Activated CD8-positive, alpha-beta T cell treated with anti-CD3 and anti-CD28 coated beads for 36 hours (primary cell): ENCODE results near the gene PEA15. TPM values are rescaled to one million over a fixed set of nuclear protein-coding genes. Genes with fewer than 3 reads are reported as not detected.
A peak's percentile ranks its signal among the peaks of the same experiment; 100 is the strongest.

Experiments
- ATAC-seq: fragments of 200-7000 bp; cut with Tn5 transposase; one replicate; pipeline ENCODE4 v1.10.0; 2021; ENCODE audit warnings: mild to moderate bottlenecking, moderate library complexity
- CTCF ChIA-PET: fragments of 350-600 bp; sonication (Branson Sonifier 250); formaldehyde crosslinking; loops from one replicate; lab custom pipeline; 2021; ENCODE audit warnings: antibody characterized with exemption; lab: Charles Lee
- POLR2A ChIA-PET: fragments of 350-600 bp; sonication (Branson Sonifier 250); formaldehyde crosslinking; loops from one replicate; lab custom pipeline; 2021; ENCODE audit warnings: antibody characterized with exemption; lab: Charles Lee
- DNase-seq: peaks from one replicate; pipeline ENCODE4 v3.0.0-alpha.2; 2020
- H3K27ac Mint-ChIP-seq: one replicate; pipeline ENCODE4 v1.8.0; 2021; ENCODE audit warnings: mild to moderate bottlenecking, mixed read lengths
- H3K27me3 Mint-ChIP-seq: one replicate; pipeline ENCODE4 v1.8.0; 2021; ENCODE audit warnings: mixed read lengths
- H3K36me3 Mint-ChIP-seq: one replicate; pipeline ENCODE4 v1.8.0; 2021; ENCODE audit warnings: low read depth, mixed read lengths
- H3K4me1 Mint-ChIP-seq: one replicate; pipeline ENCODE4 v1.8.0; 2021; ENCODE audit warnings: low read depth, mixed read lengths
- H3K4me3 Mint-ChIP-seq: one replicate; pipeline ENCODE4 v1.8.0; 2021; ENCODE audit warnings: mild to moderate bottlenecking, moderate library complexity, mixed read lengths
- H3K9me3 Mint-ChIP-seq: one replicate; pipeline ENCODE4 v1.8.0; 2021; ENCODE audit warnings: mixed read lengths
- CTCF ChIP-seq: fragments of 200-600 bp; IDR thresholded peaks from one replicate; pipeline ENCODE4 v1.8.0; 2022; ENCODE audit warnings: antibody characterized with exemption, mild to moderate bottlenecking
- intact Hi-C: fragments of 100-400 bp; cut with micrococcal nuclease; formaldehyde crosslinking; loops from one replicate; pipeline ENCODE4 v1.10.0; 2022
- total RNA-seq, 2 experiments: library from RNA; stranded (reverse); gene quantifications; one replicate each; pipeline ENCODE4 v1.2.3, GENCODE V29; 2021

Gene PEA15
- total RNA-seq, 2 experiments from 2014 or later = 31.8 to 34.1 TPM

GRCh38 chr1:160256396-160257046, 51.3 kb downstream of the PEA15 start:
- no peak overlapping the region for H3K4me3 Mint-ChIP-seq
- intact Hi-C loops = loop anchor here (10.0 kb wide), 1 partner anchor 152 kb away; no protein-coding TSS in a partner anchor
- DNase-seq = no peak
- CTCF ChIA-PET = interaction anchor here (0.7 to 3.6 kb wide), 7 partner anchors 14 to 210 kb away, joined by 3 to 30 read pairs (median 5); partner anchors contain the start of gene PEX19
- no peak for TF ChIP-seq CTCF
- peaks cover 48% of the 10 kb centered on the region for H3K4me1 Mint-ChIP-seq
- POLR2A ChIA-PET = interaction anchor here (0.6 kb wide), 1 partner anchor 115 kb away, joined by 3 read pairs; no protein-coding TSS in a partner anchor
- H3K36me3 Mint-ChIP-seq = peaks cover 29% of the 10 kb centered on the region
- no peaks in the 10 kb centered on the region for H3K27me3 Mint-ChIP-seq
- H3K9me3 Mint-ChIP-seq = no peaks in the 10 kb centered on the region
- H3K27ac Mint-ChIP-seq = no peak overlapping the region
- no peak for ATAC-seq

GRCh38 chr1:160257411-160258015, 52.3 kb downstream of the PEA15 start:
- DNase-seq = no peak
- Mint-ChIP-seq H3K4me1 (peaks cover 45% of the 10 kb centered on the region), H3K36me3 (peaks cover 24% of the 10 kb centered on the region), H3K9me3 (no peaks in the 10 kb centered on the region), H3K27me3 (no peaks in the 10 kb centered on the region), H3K27ac (peak overlapping the region; percentile 65), H3K4me3 (no peak overlapping the region)
- ChIA-PET POLR2A (interaction anchor here (0.6 kb wide), 1 partner anchor 114 kb away, joined by 3 read pairs; no protein-coding TSS in a partner anchor), CTCF (interaction anchor here (0.7 to 3.6 kb wide), 8 partner anchors 13 to 211 kb away, joined by 3 to 30 read pairs (median 5); partner anchors contain the start of gene PEX19)
- intact Hi-C loops = loop anchor here (10.0 kb wide), 1 partner anchor 153 kb away; no protein-coding TSS in a partner anchor
- ATAC-seq = no peak
- no peak for TF ChIP-seq CTCF

- TF ChIP-seq CTCF = no peak
- POLR2A ChIA-PET = no interaction called here
- Mint-ChIP-seq H3K36me3 (peaks cover 23% of the 10 kb centered on the region), H3K4me3 (no peak overlapping the region), H3K4me1 (peaks cover 48% of the 10 kb centered on the region), H3K27ac (no peak overlapping the region), H3K9me3 (no peaks in the 10 kb centered on the region), H3K27me3 (no peaks in the 10 kb centered on the region)
- intact Hi-C loops = loop anchor here (10.0 kb wide), 1 partner anchor 153 kb away; no protein-coding TSS in a partner anchor
- no peak for DNase-seq
- CTCF ChIA-PET = interaction anchor here (0.7 to 3.6 kb wide), 5 partner anchors 12 to 179 kb away, joined by 4 to 30 read pairs (median 5); partner anchors contain the start of gene PEX19
- ATAC-seq = no peak
Measured at GRCh38 chr1:160258177-160258798, 53.1 kb downstream of the PEA15 start.

- Mint-ChIP-seq H3K27me3 (no peaks in the 10 kb centered on the region), H3K4me3 (peak overlapping the region; percentile 83), H3K4me1 (peaks cover 52% of the 10 kb centered on the region), H3K36me3 (peaks cover 20% of the 10 kb centered on the region), H3K9me3 (no peaks in the 10 kb centered on the region), H3K27ac (peak overlapping the region; percentile 97)
- DNase-seq (no peak), ATAC-seq (no peak)
- intact Hi-C loops = no loop called here
- TF ChIP-seq CTCF = no peak
- POLR2A ChIA-PET = interaction anchor here (0.8 to 5.8 kb wide), 17 partner anchors 9 to 173 kb away, joined by 3 to 41 read pairs (median 3); partner anchors contain the start of genes COPA, NCSTN, PEA15 and PEX19
- CTCF ChIA-PET = interaction anchor here (0.6 to 6.8 kb wide), 11 partner anchors 9 to 181 kb away, joined by 3 to 57 read pairs (median 3); partner anchors contain the start of gene PEX19
Measured at GRCh38 chr1:160260406-160261382, 55.5 kb downstream of the PEA15 start.
